ENCODE results near the gene PALD1.

The PALD1 gene

DNA sequence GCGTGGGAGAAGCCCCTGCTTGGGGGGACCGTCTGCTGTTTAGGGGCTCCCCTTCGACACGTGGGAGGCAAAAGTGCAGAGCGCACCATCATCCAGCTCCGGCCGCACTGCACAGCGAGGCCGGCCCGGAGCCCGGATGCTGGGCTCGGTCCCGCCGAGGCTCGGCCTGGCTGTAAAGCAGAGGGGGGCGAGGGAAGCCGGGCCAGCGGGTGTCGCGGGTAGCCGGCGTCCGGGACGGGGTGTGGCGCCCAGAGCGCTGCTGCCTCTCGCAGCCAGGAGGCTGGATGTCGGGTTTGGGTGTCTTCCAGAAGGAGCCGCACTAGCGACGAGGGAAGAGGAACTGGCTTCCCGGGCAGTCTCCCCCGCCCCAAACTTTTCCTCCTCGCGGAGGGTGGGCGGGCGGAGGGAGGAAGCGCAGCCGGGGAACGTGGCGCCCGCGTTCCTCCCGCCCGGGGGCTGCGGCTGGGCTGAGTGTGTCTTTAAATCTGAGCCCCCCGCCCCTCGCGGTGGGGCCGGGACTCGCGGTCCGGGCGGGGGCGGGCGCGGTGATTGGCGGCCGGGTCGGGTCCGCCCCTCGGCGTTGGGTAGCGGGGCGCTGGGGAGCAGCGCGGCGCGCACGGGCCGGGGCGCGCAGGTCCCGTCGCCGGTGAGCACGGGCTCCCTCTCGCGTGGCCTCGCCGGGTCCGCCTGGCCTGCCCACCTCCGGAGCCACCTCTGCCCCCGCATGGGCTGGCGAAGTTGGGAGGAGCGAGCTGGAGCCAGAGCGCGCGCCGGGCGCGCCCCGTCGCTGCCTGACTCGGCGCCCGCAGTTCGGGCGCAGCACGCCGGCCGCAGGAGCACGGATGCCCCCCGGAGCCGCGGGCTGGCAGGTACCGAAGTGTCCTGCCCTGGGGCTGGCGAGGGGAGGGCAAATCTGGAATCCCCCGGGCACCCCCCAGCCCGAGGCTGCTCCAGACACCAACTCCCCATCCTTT lies at the start of gene PALD1:
PALD1 (plus strand) TSS at position 577 of the 974 bp plus-strand sequence. CDS start 47,185 bp downstream, outside the sequence.
- in situ Hi-C loops (cut with MboI; ENCODE audit: low sequenced_read_pairs), result no loop called here

DNA sequence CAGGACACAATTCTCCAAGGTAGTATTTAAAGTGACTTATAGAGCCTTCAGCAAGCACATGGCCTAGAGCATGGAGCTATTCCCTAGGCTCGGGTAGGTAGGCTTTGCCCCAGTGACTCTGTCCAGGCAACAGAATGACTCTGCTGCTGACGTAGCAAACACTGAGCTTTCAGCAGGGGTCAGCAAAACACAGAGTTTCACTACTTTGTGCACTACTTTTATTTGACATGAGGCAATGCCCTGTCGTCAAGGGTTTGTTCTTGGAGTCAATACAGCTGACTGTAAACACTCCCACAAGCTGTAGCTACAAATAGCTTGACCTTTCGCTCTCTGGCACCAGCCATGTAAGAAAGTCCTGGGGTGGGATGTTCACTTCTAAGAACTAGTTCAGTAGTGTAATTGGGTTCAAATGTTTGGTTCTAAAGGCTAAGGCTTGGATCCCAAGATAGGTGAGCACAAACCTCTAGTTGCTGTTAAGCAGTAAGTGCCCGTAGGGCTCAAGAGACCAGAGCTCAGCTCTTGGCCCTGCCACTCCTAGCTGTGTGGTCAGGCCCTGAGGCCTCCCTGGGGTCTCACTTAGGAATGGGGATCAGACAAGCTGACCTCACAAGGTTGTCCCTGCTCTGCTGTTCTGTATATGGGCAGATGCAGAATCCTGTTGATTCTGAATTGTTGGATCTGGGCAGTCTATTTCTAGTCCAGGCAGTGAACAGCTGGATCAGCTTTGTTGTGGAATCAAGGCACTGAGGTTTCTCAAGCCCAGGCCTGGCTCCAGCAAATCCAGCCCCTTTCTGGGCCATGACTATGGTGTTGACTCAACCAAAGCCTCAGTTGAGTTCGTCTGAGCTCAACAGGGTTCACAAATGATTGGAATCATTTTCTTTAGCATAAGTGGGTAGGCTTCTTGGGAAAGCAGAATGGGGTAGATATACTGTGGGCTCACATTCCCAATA lies 47.8 kb upstream of the PALD1 start:
- in situ Hi-C loops (cut with MboI; ENCODE audit: low sequenced_read_pairs), result no loop called here

DNA sequence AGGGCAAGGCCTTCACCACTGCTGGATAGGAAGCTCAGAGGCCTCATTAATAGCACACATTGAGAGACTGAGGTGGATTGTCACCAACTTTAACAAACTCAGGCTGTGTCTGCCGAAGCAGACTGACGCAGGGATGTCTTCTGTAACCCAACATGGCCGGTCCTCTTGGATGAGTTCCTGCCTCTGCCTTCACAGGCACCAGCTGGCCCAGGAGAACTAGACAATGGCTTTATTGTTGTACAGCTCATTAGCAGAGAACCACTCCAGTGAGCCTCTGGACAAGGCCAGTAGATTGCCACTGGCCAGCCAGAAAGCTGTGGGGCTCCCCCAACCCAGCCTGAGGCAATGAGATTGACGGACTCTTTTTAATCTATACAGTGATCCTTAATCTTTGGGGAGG lies 46.5 kb upstream of the PALD1 start:
- in situ Hi-C loops (cut with MboI; ENCODE audit: low sequenced_read_pairs), result no loop called here

DNA sequence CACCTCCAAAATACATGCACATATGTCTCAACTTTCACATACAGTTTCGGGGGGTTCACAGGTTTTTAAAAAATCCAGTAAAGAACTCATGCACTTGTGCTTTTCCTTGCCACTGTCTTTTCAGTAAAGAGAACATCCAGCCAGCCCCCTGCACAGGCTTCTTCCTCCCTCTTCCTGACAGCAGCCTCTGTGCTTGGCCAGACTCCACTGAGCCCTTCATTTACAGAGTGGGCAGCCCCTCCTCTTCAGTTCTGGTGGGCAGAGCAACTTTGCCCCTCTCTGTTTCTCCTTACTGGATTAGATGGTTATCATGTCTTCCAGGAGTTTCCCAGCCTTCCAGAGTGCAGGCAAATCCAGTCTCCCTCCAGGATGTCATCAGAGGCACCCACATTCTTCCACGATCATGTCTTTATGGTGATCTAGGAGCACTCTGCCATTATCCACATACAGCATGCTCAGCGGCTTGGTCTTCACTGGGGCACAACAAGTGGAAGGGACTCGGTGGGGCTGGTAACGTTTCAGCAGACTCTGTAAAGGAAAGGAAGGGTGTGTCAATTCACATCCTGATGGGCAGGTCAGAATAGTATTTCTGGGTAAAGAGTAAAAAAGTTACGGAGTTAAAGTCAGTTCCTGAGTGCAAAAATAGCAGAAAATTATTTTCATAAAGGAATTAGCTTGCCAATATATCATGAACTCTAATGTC lies 45.9 kb upstream of the PALD1 start:
- in situ Hi-C loops (cut with MboI; ENCODE audit: low sequenced_read_pairs), result no loop called here

DNA sequence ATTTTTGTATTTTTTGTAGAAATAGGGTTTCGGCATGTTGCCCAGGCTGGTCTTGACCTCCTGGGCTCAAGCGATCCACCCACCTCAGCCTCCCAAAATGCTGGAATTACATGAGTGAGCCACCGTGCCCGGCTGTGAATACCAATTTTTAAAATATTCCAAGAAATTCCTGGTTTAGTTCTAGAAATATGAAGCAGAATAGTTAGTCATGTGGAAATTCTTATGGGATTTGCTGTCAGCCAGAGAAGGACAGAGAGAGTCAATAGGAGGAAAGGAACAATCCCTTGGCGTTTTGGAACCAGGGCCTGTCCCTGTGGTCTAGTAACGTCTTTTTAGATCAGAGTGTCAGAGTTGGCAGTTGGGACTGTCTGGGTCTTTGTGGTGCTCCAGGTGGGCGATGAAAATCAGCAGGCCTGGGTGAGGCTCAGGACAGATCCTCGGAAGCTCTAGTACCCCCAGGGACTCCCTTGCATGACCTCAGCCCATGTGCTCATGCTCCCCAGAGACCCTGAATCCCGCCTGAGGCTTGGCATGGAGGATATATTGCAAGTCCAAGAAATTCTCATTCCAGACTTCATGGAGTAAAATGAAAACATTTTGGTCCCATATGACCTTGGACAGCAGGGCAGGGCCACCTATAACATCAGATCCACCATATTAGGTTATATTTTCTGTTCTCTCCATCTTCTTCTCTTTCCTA lies 44.8 kb upstream of the PALD1 start:
- in situ Hi-C loops (cut with MboI; ENCODE audit: low sequenced_read_pairs), result no loop called here

DNA sequence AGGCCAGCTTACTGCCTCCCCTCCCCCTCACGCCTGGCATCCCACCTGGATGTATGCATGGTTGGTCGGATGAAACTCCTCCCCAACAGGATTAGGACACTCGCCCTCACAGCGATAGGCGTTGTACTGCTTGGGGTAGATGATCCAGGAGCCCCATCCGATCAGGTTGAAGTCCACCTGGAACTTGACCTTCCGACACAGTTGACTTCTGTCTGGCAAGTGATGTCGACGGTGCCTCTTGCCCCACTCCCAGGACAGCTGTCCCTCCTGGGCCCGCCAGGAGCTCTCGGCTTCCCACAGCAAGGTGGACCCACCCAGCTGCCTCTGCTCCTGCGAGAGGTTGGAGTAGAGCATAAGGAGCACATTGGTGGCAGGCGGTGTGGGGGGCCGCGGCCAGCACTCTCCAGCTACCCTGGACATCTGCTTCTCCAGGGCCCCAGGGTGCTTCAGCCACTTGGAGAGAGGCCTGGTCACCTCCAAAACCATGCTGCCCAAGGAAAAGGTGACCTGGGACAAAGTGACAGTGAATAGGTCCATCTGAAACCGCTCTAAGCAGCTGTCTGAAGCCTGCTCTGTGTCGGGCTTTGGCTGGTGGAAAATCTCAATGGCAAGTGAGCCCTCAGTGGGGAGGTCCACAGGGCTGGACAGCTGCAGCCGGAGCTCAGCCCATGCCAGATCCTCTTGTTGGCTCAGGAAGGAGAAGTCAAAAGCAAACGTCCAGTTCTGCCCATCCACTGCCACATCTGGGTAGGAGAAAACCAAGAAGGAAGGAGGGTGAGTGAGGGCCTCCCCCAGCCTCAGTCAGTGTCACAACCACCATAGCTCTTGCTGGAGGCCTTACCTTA lies 43.1 kb upstream of the PALD1 start:
- in situ Hi-C loops (cut with MboI; ENCODE audit: low sequenced_read_pairs), result no loop called here

DNA sequence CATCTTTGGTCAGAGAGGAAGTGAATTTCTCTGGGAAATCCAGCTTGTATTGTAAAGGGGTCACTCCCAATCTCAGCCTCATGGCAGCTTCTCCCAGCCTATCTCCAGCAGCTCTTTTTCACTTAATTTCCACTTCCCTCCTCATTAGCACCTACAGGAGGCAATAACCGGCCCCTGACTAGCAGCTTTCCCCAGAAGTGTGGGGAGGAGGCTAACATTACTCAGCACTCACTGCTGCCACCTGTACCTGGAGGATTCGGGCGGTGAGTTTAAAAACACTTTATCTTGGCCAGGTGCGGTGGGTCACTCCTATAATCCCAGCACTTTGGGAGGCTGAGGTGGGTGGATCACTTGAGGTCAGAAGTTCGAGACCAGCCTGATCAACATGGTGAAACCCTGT lies 40.8 kb upstream of the PALD1 start:
- in situ Hi-C loops (cut with MboI; ENCODE audit: low sequenced_read_pairs), result no loop called here

DNA sequence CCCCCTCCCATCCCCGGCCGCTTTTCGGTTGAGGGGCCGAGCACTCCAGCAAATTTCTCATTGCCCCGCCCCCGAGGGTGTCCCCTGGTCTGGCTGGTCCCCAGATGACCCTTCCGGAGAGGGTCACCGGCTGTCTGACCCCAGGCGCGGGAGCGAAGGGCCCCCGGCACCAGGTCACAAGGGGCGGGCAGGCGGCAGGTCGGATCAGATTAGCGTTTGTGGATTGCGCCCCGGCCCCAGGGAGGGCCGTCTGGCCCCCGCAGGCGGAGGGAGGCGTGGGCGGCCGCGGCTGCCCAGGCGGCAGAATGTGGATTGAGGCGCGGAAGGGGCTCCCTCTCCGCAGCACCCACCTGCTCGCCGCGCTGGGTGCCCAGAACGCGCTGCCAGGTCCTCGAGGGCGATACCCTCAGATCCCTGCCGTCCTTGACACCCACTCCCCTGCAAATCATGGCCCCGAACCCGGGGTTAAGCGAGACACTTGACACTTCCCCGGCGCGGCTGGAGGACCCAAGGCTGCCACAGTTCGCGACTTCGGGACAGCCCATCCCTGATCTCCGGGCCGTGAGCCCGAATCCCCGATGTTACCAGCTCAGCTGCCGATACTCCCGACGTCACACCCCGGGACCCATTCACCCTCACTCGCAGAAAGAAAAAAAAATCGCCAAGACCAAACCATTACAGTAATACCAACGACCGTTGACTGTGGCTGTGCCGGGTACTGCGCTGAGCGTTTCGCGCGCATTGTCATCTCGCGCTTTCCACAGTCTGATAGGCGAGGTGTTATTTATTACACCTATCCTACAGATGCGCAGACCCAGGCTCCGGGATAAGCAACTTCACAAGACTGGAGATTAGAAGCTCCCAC lies 38.0 kb upstream of the PALD1 start:
- in situ Hi-C loops (cut with MboI; ENCODE audit: low sequenced_read_pairs), result no loop called here

DNA sequence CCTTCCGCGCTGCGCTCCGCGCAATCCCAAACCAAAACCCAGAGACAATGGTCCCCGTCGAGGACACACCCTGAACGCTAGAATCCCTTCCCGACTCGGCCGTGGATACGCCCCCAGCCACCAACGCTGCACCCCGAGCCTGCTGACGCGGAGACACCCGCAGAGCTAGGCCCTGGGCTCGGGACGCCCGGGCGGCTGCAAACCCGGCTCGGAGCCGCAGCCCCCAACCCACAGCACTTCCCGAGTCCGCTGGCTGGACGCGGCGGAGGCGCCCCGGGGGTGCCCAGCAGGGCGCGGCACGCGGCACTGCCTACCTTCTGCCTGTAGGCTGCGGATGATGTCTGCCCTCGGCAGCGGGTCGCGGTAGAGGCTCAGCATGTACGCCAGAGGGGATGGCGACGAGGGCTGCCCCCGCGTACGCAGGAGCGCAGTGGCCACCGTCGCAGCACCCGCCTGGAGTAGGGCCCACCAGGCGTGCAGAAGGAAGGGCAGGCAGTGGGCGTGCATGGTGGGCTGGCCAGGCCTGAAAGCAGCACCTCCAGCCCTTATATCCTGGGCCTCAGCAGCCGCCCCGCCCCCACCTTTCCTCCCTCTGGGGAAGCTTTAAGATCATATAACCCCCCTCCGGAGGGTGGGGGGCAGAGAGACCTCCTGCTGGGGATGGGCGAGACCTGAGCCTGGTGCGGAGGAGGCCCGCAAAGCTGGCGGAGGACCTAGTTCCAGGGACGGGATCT lies 37.2 kb upstream of the PALD1 start, which contains the start of gene NODAL:
NODAL (minus strand) TSS at position 521 of the 734 bp plus-strand sequence; CDS start at position 507, 14 bp downstream.
- in situ Hi-C loops (cut with MboI; ENCODE audit: low sequenced_read_pairs), result no loop called here

DNA sequence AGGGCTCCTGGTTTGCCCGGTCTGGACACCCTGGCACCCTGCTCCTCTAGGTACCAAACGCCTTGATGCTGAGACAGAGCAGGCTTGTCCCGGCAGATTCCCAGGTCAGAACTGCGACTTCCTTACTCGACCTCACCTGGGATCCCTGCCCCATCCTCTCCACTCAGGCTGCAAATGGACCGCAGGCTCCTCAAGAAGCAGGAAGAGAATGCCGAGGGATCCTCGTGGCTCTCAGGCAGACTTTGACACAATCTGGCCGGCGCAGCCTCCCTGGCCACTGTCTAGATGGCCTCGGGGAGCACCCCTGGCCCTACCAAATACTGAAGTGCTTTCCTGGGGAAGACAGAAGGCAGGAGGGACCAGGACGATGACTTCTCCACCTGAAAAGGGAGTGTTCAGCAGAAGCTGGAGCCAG lies 36.7 kb upstream of the PALD1 start:
- in situ Hi-C loops (cut with MboI; ENCODE audit: low sequenced_read_pairs), result no loop called here

DNA sequence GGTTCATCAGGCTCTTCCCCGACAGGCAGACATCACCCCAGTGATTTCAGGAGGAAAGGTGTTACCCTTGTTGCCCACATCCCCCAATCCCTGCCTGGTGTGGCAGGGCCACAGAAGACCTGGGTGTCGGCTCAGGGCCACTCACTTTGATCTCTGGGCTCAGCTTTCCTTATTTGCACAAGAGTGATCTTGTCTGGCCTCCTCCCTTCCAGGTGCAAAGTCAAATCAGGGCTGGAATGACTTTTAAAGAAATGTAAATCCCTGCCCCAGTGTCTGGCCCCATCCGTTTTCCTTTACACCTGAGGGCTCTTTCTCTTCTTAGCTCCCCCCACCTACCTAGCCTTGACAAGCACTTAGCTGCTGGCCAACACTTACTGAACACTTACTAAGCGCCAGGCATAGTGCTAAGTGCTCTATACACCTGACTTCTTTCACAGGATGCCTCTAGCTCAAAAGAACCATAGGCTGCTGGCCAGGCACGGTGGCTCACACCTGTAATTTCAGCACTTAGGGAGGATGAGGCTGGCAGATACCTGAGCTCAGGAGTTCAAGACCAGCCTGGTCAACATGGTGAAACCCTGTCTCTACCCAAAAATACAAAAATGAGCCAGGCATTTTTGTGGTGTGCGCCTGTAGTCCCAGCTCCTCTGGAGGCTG lies 36.1 kb upstream of the PALD1 start:
- in situ Hi-C loops (cut with MboI; ENCODE audit: low sequenced_read_pairs), result no loop called here

DNA sequence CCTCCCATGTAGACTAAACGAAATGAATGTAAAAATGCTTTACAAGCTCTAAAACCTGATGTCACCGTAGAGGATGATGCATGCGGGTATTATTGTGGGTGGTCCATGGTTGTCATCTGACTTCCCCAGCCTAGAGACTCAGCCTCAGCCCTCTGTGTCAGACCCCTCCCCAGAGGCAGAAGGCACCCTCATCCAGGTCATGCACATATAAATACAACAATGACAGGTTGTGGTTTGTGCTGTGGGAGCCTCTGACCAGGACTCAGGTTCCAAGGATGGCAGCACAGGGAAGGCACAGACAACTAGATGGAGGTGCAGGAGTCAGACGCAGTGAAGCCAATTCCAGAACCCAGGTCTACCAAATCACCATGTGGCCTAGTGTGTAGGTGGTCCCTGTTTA lies 33.8 kb upstream of the PALD1 start:
- in situ Hi-C loops (cut with MboI; ENCODE audit: low sequenced_read_pairs), result no loop called here

DNA sequence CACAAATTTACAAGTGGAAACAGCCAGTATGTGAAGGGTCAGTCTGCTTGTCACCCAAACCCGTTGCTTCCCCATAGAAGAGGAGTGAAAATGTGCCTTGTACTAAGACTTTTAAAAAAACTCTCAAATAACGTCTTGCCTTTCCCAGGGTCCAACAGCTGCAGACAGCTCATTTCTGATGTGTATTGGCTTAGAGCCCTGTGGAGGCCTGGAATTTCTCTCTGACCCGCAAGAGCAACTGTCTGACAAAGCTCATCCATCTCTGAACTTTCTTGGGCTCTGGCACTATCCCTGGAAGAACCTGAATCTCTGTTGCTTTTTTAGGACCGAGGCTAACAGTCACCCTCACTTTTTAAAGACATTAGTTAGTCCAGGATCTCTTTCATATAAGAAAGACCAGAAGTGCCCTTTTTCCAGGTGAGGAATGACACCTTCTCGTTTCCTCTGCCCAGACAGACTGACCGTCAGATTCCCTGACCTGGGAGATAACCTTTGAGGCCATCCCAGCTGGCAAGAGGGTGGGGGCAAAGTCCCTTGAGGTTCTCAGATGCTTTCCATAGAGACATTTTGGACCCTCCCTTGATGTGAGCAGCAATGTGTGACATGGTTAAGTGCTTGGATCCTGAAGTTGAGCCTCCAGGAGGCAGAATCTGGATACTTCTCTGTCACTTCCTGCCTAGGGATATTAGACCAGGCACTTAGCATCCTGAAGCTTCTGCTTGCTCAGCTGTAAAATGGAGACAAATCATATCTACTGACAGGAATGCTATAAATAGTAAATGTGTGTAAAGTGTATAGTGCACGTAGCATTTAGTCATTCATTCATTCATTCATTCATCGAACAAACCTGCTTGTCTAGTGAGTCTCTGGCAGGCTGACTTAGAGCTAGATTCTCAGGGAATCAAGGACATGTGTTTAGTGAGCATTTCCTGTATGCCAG lies 32.6 kb upstream of the PALD1 start:
- in situ Hi-C loops (cut with MboI; ENCODE audit: low sequenced_read_pairs), result no loop called here

DNA sequence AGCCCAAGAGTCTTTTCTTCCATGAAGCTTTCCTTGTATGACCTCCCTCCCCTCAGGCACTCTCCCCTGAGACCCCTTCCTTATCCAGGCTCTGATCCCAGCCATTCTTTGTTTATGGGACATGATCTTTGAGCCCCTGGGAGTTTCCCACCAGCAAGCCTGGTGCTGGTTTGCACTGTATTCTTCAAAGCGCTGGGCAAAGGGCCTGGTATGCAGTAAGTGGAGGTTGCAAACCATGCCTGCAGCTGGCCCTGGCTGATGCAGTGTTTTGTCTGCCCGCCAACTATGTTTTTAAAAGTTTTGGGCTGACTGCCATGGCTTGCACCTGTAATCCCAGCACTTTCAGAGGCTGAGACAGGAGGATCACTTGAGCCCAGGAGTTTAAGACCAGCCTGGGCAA lies 30.3 kb upstream of the PALD1 start:
- in situ Hi-C loops (cut with MboI; ENCODE audit: low sequenced_read_pairs), result no loop called here

DNA sequence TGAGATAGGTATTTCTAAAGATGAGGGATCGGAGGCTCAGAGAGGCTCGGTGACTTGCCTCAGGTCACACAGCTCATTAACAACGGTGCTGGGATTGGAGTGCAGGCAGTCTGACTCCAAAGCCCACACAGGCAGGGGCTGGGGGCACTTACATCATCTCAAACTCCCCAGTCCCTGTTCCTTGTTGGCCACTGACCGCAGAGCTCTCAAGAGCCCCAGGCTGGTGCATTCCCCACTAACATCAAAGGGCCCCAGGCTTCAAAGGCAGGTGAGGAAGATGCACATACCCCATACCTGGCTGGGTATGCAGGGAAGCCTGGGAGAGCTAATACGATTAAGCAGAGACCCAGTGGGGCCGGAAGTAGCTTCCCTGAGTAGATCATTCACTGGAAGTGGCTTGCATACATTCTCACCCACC lies 23.3 kb upstream of the PALD1 start:
- in situ Hi-C loops (cut with MboI; ENCODE audit: low sequenced_read_pairs), result no loop called here

DNA sequence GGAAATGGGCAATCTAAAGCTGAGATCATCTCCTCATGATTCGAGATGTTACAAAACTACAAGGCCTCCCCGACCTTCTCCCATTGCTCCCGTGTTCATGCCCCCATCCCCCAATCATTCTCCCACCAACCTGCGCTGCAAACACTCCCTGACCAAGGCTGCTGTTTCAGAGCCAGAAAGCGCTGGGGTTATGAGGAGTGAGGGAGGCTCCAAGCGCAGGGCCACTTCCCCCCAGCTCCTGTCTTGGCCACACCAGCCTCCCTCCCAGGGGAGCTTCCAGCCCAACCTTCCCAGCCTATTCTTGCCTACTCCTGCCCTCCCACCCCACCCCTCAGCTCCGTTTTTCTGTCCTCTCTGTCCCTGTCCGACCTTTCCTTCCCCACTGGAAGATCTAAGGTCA lies 22.4 kb upstream of the PALD1 start:
- in situ Hi-C loops (cut with MboI; ENCODE audit: low sequenced_read_pairs), result no loop called here
